A204.1 (cell line): ENCODE results near the gene SPATC1L.
"Not testable (repeated sequence)": the region's sequence is repeated elsewhere in the genome, so short reads cannot be mapped to it uniquely, and the experiment has no call there.

Experiments
- FAIRE-seq: peaks from 2 replicates; lab custom pipeline; 2012; peaks lifted over from hg19 to GRCh38; lab: Jason Lieb, UNC

The SPATC1L gene

DNA sequence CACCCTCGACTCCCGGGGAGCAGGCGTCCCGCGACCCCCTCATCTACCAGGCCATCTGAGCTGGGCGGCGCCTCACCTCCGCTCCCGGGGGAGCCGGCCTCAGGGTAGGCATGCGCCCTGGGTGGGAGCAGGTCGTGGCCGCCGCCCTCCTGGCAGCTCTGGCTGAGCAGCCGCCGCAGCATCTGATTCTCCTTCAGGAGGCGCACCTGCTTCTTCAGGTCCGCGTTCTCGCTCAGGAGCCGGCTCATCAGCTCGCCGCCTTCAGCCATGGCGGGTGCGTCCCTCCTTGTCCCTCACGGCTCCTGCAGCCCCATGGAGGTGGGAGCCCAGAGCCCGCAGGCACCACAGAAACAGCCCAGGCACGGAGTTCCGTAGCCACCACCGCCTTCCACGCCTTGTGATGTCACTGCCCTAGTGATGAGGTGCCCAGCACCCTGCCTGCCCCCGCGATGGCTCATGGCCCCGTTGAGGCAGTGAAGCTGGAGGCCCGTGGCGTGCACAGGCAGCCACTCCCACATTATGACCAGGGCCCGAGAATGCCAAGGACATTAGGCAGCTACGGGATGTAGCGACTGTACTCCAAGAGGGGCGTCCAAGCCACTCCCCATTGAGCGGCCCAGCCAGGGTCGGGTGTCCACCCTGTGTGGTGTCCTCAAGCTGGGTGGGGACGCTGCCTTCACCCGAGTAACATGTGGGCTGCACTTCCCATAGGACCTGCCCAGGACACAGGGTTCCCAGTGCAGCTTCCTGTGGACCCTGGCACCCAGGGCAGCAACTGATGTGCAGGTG lies 1.5 kb downstream of the SPATC1L start:
- FAIRE-seq, result no peak

- no peak for FAIRE-seq
Measured at GRCh38 chr21:46181953-46182547, 2.2 kb downstream of the SPATC1L start.

- no peak for FAIRE-seq
Measured at GRCh38 chr21:46181436-46181835, 2.8 kb downstream of the SPATC1L start.

GRCh38 chr21:46180778-46181391 lies 3.4 kb downstream of the SPATC1L start:
- no peak for FAIRE-seq

DNA sequence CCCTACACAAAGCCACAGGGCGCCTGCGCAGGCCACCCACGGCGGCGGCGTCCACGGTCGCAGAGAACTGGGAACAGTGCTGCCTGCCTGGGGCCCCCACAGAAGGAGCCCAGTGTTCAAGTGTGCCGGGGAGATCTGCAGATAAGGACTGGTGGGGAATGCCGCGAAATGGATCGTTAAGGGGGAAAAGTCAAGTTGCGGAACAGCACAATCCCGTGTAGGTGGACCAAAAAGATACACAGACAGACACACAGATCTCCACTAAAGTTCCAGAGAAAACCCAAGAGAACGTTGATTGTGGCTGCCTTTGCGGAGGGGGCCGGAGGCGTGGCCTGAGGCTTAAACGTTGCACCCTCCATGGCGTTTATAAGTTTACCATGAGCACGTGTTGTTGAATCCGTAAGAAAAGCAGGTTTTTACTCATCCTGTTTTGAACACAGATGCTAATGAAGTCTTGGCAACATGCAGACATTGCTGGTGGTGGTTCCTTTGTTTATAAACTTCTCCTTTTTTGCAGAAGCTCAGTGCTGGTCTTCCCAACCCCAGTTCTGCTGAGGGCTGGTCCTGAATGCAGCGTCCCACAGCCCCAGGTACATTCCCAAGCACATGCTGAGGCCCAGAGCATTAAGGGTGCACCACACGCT lies 4.1 kb downstream of the SPATC1L start:
- no peak for FAIRE-seq

DNA sequence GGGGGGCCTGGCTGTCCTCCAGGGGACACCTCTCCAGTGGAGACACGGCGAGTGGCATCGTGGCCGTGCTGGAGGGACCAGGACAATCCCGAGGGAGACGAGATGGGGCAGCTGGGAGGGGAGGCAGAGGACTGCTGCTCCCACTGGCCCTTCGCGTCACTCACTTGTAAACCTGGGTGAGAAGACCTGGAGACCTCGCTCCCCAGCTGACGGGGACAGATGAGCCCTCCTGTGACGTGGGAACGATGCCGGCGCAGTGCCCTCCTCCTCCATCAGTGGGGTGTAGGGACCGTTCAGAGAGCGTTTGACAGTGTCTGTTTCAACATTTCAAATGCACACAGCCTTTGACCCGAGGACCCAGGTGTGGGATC lies 4.6 kb downstream of the SPATC1L start:
- no peak for FAIRE-seq

DNA sequence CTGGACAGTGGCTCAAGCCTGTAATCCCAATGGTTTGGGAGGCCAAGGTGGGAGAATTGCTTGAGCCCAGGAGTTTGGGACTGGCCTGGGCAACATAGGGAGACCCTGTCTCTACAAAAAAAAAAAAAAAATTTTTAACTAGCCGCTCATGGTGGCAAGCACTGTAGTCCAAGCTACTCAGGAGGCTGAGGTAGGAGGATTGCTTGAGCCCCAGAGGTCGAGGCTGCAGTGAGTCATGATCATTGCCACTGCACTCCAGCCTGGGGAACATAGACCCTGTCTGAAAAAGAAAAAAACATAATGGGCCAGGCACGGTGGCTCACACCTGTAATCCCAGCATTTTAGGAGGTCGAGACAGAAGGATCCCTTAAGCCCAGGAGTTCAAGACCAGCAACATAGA lies 5.3 kb downstream of the SPATC1L start:
- no peak for FAIRE-seq

DNA sequence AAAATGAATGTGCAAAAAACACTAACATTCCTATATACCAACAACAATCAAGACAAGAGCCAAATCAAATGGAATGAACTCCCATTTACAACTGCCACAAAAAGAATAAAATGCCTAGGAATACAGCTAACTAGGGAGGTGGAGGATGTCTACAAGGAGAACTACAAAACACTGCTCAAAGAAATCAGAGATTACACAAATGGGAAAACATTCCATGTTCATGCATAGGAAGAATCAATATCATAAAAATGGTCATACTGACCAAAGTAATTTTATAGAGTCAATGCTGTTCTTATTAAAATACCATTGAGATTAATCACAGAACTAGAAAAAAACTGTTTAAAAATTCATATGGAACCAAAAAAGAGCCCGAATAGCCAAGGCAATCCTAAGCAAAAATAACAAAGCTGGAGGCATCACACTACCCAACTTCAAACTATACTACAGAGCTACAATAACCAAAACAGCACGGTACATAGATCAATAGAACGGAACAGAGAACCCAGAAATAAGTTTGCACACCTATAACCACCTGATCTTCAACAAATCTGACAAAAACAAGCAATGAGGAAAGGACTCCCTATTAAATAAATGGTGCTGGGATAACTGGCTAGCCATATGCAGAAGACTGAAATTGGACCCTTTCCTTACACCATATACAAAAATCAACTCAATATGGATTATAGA lies 7.7 kb downstream of the SPATC1L start:
- FAIRE-seq, result not testable (repeated sequence)

- FAIRE-seq, result no peak
Measured at GRCh38 chr21:46173573-46173972, 10.7 kb downstream of the SPATC1L start.

DNA sequence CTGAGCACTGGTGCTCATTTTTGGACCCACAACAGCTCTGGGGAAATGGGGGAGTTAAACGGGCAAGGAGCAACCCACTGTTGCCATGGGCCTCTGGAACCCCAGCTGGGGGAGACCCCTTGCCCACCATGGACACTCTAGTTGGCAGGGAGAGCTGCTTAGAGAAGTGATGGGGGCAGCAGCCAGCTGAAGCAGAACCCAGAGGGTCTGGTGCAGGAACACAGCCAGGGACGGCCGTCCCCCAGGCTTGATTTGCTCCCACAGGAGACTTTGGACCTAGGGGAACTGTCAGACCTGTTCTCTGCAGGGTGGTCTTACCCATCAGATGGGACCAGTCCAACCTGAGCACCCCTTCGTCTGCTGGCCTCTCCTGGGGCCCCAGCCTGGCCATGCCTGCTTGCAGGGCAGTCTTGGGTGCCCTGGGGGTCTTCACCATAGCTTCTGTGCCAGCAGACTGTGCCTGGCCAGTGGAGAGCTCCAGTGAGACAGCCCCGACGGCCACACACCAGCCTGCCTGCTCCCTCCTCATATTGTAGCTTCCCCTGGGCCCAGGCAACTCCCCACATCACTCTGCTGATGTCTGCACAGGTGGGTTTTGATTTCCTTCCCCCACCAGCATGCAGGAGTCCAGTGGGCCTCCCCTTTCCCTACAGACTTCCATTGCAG lies 11.3 kb downstream of the SPATC1L start:
- no peak for FAIRE-seq

DNA sequence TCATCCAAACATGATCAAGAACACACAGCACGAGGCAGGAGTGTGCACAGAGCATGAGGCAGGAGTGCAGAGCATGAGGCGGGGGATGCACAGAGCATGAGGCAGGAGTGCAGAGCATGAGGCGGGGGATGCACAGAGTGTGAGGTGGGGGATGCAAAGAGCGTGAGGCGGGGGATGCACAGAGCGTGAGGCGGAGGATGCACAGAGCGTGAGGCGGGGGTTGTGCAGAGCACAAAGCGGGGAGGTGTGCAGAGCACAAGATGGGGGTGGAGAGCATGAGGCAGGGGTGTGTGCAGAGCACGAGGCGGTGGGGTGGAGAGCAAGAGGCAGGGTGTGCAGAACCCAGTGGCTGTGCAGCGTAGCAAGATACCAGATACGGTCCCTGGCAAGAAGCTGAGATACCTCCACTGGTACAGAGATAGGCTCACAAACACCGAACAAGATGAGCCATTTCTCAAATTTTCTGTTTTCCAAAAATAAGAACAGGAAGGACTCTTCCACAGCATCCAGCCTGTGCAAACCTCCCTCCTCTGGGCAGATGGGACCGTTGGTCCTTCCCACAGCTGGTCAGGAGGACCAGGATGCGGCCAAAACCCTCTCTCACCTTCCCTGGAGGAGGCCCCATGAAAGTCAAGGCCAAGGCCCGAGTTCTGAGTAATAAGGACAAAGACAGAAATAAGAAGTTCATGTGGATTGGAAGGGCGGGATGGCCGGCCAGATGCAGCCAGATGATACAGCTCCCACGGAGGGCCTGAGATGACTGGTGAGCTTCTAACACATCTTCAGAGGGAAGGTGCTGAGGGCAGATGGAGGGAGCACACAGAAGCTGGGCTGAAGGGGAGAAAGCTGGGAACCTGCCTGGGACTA lies 12.0 kb downstream of the SPATC1L start:
- FAIRE-seq, result no peak

DNA sequence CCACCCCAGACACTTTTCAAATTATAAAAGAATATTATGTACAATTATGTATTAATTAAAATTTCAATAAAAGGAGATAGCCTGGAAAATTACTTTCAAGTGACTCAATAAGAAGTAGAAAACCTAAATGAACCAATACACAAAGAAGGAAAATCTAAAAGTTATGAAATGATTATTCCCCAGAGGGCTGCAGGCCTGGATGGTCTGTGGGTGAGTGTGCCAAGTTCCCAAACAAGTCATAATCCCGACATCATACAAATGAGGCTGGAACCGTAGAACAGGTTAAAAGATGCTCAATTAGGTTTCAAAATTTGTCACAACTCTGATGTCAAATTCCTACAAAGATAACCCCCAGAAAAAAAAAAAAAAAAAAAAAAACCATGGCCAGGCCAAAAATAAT lies 12.7 kb downstream of the SPATC1L start:
- FAIRE-seq, result no peak

GRCh38 chr21:46170436-46171193 lies 13.6 kb downstream of the SPATC1L start:
- not testable (repeated sequence) for FAIRE-seq

- no peak for FAIRE-seq
Measured at GRCh38 chr21:46168659-46169386, 15.4 kb downstream of the SPATC1L start.

GRCh38 chr21:46168238-46168637 lies 16.0 kb downstream of the SPATC1L start:
- FAIRE-seq, result no peak

DNA sequence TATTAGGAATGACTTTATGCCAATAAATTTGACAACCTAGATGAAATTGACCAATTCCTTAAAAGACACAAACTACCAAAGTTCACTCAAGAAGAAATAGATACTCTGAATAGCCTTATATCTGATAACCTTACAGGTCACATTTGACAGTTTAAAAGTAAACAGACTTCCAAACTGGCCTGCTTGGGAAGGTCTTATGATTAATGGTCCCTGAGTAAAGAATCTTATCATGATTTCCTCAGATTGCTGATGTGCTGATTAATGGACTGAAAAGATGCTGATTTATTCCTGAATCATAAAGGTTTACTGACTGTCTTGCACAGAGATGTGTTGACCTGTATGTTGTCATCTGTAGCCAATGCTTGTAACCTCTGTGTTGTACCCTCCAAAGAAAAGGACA lies 19.2 kb downstream of the SPATC1L start:
- FAIRE-seq, result no peak

DNA sequence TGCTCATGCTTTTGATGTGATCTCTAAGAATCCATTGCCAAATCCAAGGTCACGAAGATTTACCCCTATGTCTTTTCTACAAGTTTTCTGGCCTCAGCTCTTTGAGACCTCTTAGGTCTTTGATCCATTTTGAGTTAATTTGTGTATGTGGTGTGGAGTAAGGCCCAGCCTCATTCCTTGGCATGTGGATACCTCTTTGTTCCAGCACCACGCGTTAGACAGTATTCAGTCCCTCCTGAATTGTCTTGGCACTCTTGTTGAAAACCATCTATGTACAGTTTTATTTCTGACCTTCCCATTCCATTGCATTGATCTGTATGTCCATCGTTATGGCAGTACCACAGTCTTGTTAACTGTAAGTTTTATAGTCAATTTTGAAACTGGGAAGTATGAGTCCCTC lies 20.9 kb downstream of the SPATC1L start:
- no peak for FAIRE-seq

- no peak for FAIRE-seq
Measured at GRCh38 chr21:46161633-46162592, 22.3 kb downstream of the SPATC1L start.
